HG03280 (cell line): Measurements from ENCODE around the gene LY6G6D.
A peak's percentile ranks its signal among the peaks of the same experiment; 100 is the strongest.

ENCODE experiments used
- ATAC-seq: cut with Tn5 transposase; IDR thresholded peaks from one replicate; pipeline ENCODE4 v1.9.1; 2021; ENCODE audit warnings: mild to moderate bottlenecking, moderate library complexity; ENCODE audit not compliant: unreplicated experiment

Gene LY6G6D

GRCh38 chr6:31715022-31715958, at the start of gene LY6G6D:
LY6G6D (plus strand) TSS chr6:31715348; CDS start chr6:31715356, 8 bp downstream.
- no peak for ATAC-seq

- ATAC-seq, result peak; percentile 84
Measured at GRCh38 chr6:31665501-31666336, 49.4 kb upstream of the LY6G6D start, which contains the start of gene CSNK2B. CSNK2B (plus strand) TSS chr6:31666080; CDS start chr6:31666832, 752 bp downstream.

- ATAC-seq, result no peak
Measured at GRCh38 chr6:31666337-31666965, 48.7 kb upstream of the LY6G6D start.

GRCh38 chr6:31669676-31670075, 45.5 kb upstream of the LY6G6D start, which contains the start of gene LY6G5B:
LY6G5B (plus strand) TSS chr6:31669976; CDS start chr6:31670951, 975 bp downstream.
- ATAC-seq, result no peak

- no peak for ATAC-seq
Measured at GRCh38 chr6:31676322-31676903, 38.7 kb upstream of the LY6G6D start.

GRCh38 chr6:31676904-31677303, 38.2 kb upstream of the LY6G6D start:
- ATAC-seq, result no peak

GRCh38 chr6:31677955-31678354, 37.2 kb upstream of the LY6G6D start:
- no peak for ATAC-seq

- ATAC-seq, result no peak
Measured at GRCh38 chr6:31680226-31681134, 34.7 kb upstream of the LY6G6D start, which contains the start of gene LY6G5C. LY6G5C (minus strand) TSS chr6:31681067; CDS start chr6:31680373, 694 bp downstream.

- ATAC-seq, result no peak
Measured at GRCh38 chr6:31681135-31681671, 33.9 kb upstream of the LY6G6D start.

GRCh38 chr6:31683591-31683990, 31.6 kb upstream of the LY6G6D start:
- no peak for ATAC-seq

- no peak for ATAC-seq
Measured at GRCh38 chr6:31686483-31686882, 28.7 kb upstream of the LY6G6D start.

- ATAC-seq, result no peak
Measured at GRCh38 chr6:31687321-31687720, 27.8 kb upstream of the LY6G6D start.

- no peak for ATAC-seq
Measured at GRCh38 chr6:31687860-31688693, 27.1 kb upstream of the LY6G6D start.

GRCh38 chr6:31689249-31690110, 25.7 kb upstream of the LY6G6D start:
- ATAC-seq, result no peak

- ATAC-seq, result no peak
Measured at GRCh38 chr6:31690231-31691077, 24.7 kb upstream of the LY6G6D start.

GRCh38 chr6:31691078-31691463, 24.1 kb upstream of the LY6G6D start:
- ATAC-seq, result no peak
